ENCODE measurements around the gene SH3RF1.

The SH3RF1 gene

DNA sequence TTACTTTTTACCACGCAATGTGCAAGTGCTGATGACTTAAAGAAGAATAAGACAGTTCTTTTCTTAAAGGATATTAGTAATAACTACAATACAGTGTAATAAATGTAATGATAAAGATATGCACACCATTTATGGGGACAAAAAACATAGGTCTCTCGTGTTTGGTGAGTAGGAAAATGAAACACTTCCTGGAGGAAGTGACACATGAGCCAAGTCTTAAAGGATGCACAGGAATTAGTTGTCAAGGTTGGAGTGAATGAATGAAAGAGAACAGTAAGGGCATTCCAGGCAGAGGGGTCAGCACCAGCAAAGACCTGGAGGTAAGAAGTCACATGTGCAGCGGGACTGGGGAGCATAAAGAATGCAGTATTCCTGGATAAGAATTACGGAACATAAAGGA, 112.7 kb downstream of the SH3RF1 start:
- FAIRE-seq: no peak

DNA sequence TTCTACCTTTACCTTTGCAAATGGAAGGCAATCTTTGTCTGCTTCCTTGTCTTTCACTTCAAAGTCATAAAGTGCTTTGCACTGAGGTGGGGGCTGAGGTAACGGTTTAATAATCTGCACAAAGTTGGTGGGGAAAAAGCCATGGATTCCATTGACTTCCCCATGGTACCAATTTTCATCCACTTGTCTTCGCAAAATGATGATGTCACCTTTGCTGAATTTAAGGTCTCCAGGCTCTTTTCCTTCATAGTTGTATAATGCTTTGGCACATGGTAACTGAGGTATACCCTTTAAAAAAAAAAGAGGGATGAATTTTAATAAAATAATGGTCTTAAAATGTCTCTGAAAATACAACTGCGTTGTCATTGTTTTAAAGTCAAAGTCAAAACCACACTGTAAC, 114.4 kb downstream of the SH3RF1 start:
- FAIRE-seq: no peak

DNA sequence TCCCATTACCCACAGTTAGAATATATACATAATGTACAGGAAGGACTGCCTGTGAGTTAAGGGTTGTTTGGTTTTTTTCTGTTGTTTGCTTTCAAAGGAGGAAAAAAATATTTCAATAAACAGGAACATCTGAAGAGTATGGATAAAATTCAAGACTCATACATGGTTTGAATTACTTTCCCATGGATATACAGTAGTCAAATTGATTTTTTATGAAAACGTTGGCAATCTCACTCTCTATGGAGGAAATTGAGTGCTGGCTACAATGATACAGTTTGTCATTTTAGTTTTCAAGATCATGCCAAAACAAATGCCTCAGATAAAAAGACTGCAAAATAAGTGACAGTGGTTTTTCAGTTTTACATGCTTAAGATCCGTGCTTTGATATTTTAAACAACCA, 116.6 kb downstream of the SH3RF1 start:
- FAIRE-seq: no peak

- FAIRE-seq: no peak
Observed at GRCh38 chr4:169153481-169154087, 117.2 kb downstream of the SH3RF1 start.

- FAIRE-seq: no peak
Observed at GRCh38 chr4:169152899-169153298, 117.9 kb downstream of the SH3RF1 start.

GRCh38 chr4:169152098-169152497, 118.7 kb downstream of the SH3RF1 start:
- FAIRE-seq: no peak

- FAIRE-seq: no peak
Observed at GRCh38 chr4:169151671-169152070, 119.1 kb downstream of the SH3RF1 start.

DNA sequence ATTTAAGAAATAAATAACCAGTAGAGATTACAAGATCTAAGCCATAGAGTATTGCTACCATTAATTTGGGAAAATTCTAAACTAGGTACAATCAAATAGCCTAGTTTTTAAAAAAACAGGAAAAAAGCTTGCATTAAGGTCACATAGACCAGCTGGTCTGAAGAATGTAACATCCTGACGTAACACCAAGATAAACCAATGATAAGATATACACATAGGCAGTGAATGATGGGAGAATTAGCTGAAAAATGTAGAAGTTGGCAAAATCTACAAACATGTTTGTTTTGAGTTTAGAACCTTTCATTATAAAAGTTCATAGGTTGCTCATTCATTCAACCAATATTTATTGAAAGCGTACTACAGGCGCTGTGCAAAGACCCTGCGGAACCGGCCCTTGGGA, 120.0 kb downstream of the SH3RF1 start:
- no peak for FAIRE-seq

DNA sequence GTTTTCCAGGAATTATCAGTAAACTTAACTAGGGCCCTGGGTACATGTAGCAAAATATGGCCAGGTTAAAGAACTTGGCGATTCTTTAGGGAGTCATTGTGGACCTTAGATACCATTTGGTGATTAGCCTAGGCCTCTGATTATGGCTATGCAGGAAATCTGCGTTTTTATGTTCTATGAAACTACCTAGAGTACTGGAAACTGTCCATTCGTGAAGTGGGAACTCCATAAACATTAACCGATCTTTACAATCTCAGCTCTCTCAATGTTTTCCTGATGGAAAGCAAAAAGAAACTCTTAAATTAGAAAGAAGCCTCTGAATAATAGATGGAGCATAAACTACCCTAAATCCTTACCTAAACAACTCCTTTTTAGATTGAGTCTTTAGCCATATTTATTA, 121.9 kb downstream of the SH3RF1 start:
- FAIRE-seq: no peak

- no peak for FAIRE-seq
Observed at GRCh38 chr4:169147191-169147590, 123.6 kb downstream of the SH3RF1 start.

DNA sequence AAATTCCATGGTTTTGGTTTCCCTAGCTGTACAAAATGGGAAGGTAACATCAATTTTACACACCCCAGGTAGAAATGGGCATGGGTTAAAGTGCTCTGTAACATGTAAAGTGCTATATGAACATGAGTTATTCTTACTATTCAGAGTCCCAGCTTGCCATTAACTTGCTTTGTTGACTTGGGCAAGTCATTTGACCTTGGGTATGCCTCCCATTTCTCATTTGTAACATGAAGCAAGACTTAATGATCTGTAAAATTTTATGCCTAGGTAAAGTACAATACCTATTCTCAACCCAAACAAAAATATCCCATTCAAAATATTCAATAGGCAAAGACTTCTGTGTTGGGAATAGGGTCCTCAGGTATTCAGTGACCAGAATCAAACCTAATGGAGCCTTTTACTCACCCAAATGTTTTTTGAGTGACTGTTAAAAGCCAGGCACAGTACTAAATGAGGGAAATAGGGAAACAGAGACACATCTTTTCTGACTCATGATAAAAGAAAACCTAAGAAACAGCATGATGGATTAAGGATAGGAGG, 126.6 kb downstream of the SH3RF1 start:
- FAIRE-seq: no peak

- no peak for FAIRE-seq
Observed at GRCh38 chr4:169143335-169143734, 127.4 kb downstream of the SH3RF1 start.

- peak; percentile 87 for FAIRE-seq
Observed at GRCh38 chr4:169142906-169143305, 127.8 kb downstream of the SH3RF1 start.

DNA sequence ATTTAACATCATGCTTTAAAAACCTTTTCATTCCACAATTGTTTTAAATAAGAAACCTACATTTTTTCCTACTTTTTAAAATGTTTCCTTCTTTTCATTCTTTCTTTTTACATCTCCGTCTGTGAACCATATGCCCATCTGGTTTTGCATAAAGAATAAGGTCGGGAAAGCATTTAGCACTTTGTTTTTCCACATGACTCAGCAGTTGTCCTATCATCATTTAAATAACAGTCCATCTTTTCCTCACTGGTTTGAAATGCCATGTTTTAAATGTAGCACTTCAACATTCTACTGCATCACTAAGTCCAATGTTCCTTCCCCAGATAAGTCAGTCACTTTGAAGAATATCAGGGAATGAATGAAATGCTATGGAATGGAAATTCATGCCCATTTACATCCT, 128.4 kb downstream of the SH3RF1 start:
- FAIRE-seq: no peak

- no peak for FAIRE-seq
Observed at GRCh38 chr4:169139021-169139420, 131.7 kb downstream of the SH3RF1 start.

GRCh38 chr4:169137558-169137920, 133.2 kb downstream of the SH3RF1 start:
- no peak for FAIRE-seq

DNA sequence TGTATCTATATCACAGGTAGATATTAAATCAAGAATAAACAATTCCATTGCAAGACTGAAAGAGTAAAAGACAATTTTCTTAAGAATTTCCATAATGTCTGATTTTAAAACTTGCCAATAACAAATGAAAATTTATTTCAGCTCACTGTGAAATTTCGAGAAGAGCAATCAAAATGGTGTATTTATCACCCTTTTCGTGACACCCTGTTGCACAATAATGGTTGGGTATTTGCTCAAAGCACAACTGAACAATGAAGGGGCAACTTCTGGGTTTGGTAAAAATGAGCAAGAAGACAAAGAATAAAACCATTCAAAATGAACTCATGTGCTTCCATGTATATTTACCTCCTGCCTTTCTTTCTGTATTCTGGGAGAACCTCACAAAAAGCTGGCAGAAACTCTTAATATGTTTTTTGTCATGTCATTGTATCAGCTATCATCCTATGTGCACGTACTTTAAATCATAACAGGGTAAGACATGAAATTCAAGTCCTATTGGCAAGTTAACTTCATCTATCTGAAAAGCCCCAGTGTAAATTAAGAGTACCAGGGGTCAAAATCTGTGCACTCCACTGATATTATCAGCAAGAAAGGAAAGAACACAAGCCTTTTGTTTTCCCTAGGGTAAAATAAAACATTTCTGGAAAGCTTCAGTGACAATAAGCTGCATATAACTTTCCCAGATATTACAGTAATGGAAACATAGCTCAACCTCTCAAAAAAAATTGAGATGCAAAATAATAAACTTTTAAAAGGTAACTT, 133.8 kb downstream of the SH3RF1 start:
- no peak for FAIRE-seq

- FAIRE-seq: no peak
Observed at GRCh38 chr4:169136330-169136729, 134.4 kb downstream of the SH3RF1 start.

DNA sequence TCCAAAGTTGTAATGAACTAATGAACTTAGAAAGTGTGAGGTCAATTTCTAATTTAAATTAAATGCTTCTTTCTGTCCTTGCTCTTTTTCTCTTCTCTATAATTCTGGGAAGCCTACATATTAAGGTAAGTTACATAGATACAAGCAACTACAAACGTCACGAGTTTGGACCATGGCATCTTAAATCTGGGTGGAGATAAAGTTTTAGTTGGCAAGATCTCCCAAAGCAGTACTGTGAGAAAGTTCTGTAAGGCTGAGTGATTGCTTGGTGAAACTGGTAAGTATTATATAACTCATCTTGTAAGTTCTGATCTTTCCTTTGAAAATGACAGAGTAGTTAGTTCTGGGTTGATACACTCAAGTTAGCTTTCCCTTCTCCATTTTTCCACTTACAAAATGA, 135.0 kb downstream of the SH3RF1 start:
- no peak for FAIRE-seq

- no peak for FAIRE-seq
Observed at GRCh38 chr4:169133932-169134331, 136.8 kb downstream of the SH3RF1 start.

GRCh38 chr4:169132561-169133305, 138.0 kb downstream of the SH3RF1 start:
- FAIRE-seq: no peak

DNA sequence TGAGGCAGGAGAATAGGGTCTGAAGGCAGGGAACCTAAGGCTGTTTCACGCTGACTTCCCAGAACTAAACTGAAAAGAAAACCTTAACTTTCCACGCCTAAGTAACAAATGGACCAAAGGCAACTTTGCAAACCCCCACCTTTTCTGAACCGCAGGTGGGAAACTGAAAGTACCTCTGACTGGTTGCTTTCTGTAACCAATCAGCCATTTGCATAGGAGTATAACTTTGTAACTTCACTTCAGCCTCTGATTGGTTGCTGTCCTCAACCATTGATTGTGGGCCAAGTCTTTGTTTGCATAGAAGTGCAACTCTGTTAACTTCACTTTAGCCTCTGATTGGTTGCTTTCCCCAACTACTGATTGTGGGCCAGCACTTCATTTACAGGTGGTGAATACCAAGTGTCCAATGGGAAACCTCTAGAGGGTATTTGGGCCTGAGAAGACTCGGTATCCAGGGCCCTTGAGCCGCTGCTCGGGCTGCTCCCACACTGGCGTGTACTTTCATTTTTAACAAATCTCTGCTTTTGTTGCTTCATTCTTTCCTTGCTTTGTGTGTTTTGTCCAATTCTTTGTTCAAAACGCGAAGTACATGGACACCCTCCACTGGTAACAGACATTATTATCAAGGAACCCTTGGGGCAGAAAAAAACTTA, 139.1 kb downstream of the SH3RF1 start:
- FAIRE-seq: no peak

DNA sequence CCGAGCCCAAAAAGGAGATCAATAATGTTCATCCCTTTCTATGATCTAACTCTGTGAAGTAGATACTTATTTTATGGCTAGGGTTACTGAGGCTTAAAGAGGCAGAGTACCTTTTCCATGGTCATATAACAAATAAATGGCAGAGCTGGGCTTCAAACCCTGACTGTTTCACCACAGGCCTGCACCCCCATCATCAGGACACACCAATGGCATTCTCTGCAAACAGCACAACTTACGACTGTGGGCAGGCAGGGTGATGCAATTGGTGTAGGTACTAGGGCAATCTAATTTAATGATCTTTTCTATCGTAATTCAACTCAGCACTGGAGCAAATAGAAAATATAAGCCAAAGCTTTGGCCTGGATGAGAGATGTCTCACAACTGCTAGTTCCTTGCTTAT, 141.9 kb downstream of the SH3RF1 start:
- FAIRE-seq: no peak
